GM23248 (cell line): Measurements from ENCODE around the gene PTCSC3.

ENCODE experiments used
- EZH2 ChIP-seq: fragments of 200-600 bp; sonication (generic); IDR thresholded peaks from 2 replicates; pipeline ENCODE4 v1.6.1; 2018; ENCODE audit warnings: antibody characterized with exemption, mild to moderate bottlenecking; ENCODE audit not compliant: insufficient read depth, poor library complexity, severe bottlenecking
- EZH2phosphoT487 ChIP-seq: fragments of 200-600 bp; sonication (generic); IDR thresholded peaks from 2 replicates; pipeline ENCODE4 v1.6.1; 2018; ENCODE audit warnings: antibody characterized with exemption, moderate library complexity, mild to moderate bottlenecking, low read depth; ENCODE audit not compliant: insufficient read depth

- TF ChIP-seq EZH2 (no peak), EZH2phosphoT487 (no peak)
Observed at GRCh38 chr14:36207500-36207899, 31.0 kb upstream of the PTCSC3 start.
